Suprapubic skin (tissue), 3 donors: Measurements from ENCODE around the gene C1QC.

ENCODE experiments used
- EP300 ChIP-seq: sonication (generic); formaldehyde crosslinking; IDR thresholded peaks from one replicate; pipeline ENCODE4 v1.6.1; 2017; ENCODE audit warnings: antibody characterized with exemption
- TF ChIP-seq, protein P1 (sequence below), 2 donors: fragments of 200-600 bp in 1 of 2; fragments of 450-650 bp in 1 of 2; sonication (generic) in 1 of 2; IDR thresholded peaks; one replicate each; pipeline ENCODE4 v1.5.1; 2016 to 2019; ENCODE audit warnings: antibody characterized with exemption in 2 of 2, mild to moderate bottlenecking in 1 of 2, moderate library complexity in 1 of 2

DNA sequence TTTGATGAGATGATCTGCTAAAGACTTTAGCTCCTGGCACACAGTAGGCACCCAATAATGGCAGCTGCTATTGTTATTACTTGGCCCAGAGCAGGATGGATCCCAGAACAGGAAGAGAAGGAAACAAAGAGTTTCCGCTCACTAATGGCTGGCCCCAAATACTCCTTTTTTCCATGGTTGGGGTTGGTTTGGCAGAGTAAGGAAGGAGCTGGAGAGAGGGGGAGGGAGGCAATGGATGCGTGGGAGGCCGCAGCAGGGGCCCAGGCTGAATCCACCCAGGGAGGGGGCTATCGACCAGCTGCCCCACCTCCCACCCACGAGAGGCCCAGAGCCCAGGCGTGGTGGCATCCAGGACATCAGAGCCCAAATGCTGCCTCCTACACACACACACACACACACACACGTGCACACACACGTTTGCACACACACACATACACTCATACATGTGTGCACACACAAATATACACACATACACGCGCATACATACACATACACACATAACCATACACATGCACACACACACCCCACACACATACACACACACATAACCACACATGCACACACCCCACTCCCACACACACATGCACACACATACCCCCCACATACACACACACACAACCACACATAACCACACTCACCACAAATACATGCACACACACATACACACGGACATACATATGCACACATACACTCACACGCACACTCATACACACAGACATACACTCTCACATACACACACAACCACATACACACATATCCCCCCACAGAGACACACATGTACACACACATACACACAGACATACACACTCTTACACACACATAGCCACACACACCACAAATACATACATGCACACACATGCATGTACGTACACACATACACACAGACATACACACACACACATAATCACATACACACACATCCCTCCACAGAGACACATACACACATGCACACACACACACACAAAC, 34.8 kb downstream of the C1QC start:
- TF ChIP-seq, protein P1, sequence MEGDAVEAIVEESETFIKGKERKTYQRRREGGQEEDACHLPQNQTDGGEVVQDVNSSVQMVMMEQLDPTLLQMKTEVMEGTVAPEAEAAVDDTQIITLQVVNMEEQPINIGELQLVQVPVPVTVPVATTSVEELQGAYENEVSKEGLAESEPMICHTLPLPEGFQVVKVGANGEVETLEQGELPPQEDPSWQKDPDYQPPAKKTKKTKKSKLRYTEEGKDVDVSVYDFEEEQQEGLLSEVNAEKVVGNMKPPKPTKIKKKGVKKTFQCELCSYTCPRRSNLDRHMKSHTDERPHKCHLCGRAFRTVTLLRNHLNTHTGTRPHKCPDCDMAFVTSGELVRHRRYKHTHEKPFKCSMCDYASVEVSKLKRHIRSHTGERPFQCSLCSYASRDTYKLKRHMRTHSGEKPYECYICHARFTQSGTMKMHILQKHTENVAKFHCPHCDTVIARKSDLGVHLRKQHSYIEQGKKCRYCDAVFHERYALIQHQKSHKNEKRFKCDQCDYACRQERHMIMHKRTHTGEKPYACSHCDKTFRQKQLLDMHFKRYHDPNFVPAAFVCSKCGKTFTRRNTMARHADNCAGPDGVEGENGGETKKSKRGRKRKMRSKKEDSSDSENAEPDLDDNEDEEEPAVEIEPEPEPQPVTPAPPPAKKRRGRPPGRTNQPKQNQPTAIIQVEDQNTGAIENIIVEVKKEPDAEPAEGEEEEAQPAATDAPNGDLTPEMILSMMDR (IDR thresholded peaks at IDR 0.05), result no peak
- no peak for TF ChIP-seq EP300
